Cerebellar nuclear complex (tissue), 1 donor: ENCODE results near the gene NAB1.
A peak's percentile ranks its signal among the peaks of the same experiment; 100 is the strongest.

ENCODE experiments used
- DNase-seq, 2 experiments: peaks; one replicate each; lab custom pipeline; 2025; lab: John Stamatoyannopoulos, UW

The NAB1 gene

DNA sequence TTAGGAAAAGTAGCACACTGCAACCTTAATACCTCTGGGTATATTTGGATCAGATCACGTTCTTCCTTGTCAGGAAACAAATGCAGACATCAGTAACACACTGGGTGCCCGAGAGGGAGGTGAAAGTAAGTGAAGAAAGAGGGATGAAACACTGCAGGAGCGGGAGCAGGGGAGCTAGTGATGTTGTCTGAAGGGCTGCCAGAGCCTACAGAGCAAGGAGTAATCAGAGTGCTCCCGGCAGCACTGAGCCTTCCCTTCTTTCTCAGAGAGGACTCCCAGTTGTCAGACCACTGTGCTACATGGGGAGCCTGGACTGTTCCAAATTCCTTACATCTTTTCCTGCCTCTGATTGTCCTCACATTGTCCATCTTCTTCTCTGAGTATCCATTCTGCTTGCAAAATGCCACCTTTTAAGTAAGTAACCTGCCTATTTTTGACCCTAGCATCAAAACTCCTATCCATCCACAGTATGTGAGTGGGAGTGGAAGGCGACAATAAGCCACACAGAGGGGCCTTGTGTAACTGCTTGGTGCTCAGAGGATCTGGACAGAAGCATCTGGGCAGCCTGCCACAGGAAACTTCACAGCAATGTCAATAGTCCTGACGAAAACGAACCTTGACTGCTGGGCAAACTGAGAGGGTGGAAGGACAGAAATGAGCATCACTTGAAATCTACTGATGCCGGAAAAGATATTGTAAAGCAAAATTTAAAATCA is 10.8 kb upstream of the NAB1 start:
- no peak for DNase-seq

DNA sequence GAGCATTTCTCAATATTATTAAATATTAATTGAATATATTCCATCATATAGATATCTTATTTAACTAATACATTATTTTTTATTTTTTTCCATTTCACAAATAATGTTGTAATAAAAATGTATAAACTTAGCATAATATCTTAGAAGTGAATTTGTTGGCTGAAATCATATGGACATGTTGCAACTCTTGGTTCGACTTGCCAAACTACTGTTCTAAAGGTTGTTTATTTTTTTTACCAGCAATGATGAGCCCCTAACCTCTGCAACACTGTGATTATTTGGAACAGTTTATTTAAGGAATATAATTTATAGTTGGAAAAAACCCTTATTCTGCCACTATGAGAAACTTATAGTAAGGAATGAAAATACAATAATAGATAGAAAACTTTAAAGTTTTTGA is 8.8 kb upstream of the NAB1 start:
- DNase-seq, result no peak

DNA sequence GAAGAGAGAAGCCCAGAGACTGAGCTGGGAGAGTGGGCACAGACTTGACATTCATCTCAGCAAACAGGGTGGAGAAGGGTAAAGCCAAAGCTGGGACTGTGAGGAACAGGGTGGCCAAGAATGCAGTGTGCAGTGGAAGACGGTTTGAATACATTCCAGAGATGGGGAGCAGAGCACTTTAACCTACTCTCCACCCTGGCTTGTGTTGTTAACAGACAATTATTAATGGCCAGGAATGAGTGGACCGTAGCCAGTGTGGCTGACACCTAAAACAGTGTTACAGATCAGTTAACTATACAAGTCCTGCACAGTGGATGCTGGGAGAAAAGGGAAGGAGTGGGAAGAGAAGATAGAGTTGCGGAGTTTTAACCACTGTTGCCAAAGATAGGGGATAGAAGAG is 7.4 kb upstream of the NAB1 start:
- DNase-seq, result no peak

DNA sequence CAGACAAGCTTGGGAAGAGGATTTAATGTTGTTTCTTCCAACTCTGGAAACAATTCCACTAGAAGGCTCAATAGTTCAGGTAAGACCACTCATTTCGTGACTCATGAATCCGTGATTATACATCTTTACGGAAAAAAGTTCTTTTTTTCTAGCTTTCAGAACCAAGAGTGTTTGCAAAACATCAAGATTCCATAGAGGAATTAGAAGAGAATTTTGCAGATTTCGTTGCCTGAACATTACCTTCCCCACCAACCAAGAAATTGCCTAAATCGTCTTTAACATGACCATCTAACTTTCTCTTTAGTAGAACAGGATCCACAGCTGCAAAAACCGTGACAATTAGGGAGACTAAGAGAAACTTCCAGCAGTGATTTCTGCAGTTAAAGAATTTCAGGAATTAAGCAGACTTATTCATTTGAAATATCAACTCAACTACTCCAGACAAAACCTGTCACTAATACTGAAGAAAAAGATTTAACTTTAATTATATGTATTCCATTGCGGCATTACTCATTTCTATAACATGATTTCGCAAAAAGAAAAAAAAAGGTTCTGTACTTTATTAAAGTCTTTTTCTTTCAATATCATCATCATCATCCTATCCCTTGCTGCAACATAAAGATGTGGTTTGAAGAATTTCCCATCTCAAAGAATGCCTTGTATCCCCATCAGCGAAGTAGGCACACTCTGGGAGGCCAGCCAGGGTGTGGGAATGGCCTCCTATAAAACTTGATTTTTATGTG is 1.9 kb upstream of the NAB1 start:
- no peak for DNase-seq

DNA sequence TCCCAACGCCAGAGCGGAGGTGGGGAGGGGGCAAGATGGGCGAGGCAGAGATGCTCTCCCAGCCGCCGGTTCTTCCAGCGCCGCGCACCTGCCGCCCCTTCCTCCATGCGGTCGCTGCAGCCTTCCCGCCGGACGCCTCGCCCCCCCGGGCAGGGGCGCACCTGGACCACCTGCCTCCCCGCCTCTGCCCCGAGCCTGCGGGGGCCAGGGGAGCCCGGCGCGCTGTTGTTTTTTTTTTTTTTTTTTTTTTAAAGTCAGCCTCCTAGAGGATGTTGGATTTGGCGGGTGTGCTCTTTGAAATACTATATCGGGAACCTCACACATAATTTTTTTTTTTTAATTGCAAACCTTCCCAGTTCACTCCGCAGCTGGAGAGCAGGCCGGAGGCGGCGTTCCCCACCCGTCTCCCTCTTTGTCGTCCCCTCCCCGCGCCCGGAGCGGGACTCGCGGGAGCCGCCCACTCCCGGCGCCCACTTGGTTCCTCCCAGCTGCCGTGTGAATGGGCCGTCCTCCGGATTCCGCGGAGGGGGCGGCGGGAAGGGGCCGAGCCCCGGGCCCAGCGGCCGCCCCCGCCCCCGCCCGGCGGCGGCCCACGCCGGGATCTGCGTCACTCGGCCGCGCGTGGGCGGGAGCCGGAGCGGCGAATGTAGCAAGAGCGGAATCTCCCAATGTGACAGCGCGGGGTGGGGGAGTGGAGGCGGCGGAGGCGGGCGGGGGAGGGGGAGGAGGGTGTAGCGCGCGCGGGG is 421 bp upstream of the NAB1 start:
- DNase-seq, result no peak

DNA sequence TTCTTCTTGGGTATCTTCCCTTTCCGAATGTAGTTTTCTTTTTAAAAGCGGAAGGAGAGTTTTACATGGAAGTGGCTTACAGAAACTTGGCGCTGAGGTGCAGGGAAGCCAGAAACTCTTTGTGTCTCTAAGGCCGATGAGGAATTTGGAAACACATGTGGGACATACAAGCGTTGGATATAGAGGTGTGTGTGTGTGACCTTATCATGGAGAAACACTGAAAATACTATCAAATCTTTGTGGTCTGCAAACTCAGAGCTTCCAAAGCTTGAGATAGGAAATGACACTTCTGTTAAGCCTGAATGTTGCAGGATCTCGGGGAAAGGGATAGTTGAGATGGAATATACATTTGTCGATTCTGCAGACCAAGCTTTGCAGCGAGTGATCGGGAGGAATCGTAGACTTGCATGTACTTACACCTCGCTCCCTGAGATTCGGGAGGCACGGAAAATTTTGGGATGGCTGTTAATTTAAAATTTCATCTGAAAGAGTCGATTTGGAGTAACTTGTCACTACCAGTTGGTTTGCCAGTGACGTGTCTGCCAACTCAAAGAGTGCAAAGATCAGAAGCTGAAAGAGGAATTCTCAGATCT is 1.0 kb downstream of the NAB1 start:
- DNase-seq, result no peak

DNA sequence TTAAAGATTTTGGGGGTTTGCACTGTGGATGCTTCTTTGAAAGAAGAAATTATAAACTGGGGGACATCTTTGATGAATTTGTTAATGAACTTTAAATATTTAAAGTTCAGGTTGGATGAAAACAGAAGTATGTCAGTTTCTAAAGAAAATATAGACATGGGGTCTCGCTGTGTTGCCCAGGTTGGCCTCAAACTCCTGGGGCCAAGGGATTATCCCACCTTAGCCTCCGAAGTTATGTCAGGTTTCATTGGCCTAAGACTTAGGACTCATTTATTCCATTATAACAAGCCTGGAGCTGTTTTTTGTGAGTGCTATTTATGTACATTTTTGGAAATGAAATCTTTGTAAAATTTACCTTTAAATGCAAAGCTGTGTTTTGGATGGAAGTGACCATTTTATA is 2.5 kb downstream of the NAB1 start:
- DNase-seq, result no peak

DNA sequence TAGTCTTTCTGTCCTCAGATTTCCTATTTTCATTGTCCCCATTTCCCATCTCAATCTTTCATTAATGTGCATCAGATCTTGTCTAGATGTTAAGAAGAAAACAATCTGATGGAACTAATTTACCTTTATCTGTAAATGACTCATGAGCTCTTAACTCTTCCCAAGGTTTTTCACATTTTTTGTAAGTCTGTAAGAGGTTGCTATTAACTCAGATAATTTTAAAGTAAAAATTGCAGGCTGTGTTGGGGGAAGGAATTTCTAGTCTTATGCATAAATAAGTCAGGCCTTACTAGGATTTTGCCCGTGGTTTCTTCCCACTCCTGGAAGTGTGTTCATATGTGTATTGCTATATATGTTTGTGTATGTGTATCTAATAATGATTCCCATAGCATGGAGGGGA is 4.3 kb downstream of the NAB1 start:
- no peak for DNase-seq

DNA sequence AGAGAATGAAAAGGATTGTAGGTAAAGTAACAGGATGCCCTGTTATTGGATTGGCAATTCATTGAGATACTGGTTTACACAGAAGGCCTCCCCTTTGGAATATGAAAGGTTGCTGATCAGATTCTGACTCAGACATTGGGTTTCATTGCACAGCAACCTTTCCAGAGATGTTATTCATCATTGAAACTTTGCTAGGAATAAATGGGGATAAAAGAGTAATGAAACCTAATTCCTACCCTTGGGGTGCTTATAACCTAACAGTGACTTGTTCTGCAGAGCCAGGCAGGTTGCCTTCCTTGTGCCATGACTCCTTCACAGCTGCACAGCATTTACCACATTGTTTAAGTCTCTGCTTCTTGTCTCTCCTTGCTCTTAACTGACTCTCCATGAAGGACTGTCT is 5.0 kb downstream of the NAB1 start:
- no peak for DNase-seq

DNA sequence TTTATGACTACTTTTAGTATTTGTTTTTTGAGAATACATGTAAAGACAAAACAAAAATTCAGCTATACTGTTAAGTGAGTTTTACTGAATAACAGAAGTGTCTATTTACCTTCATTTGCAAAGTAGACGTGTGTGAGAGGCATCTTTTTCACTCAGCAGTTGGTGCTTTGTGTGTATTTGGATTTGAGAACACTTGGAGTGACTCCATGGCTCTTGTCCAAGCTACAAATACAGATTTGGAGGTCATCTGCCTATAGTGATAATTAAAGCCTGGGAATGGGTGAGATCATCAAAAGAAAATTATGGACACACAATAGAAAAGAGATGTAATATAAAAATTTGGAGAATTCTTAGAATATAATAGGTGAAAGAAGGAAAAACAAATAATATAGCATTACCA is 6.2 kb downstream of the NAB1 start:
- peak; percentile 26 to 83 for DNase-seq

DNA sequence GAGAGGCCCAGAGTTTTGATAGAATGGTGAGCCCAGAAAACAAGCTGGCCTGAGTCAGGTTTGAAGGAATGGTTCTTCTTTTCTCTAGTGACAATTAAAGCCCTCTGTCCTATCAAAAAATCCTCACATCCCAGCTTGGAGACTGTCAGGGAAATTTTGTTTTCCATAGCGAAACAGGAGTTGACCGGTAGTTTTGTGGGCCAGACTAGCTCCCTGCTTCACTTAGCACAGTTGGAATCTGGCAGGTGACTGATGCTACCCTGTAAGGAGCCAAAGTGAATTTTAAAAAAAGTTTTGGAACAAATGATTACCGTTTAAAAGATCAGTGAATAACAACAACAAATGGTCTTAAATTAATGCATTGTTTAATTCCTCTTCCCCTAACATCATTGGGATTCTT is 6.7 kb downstream of the NAB1 start:
- DNase-seq, result peak; percentile 73 to 75

DNA sequence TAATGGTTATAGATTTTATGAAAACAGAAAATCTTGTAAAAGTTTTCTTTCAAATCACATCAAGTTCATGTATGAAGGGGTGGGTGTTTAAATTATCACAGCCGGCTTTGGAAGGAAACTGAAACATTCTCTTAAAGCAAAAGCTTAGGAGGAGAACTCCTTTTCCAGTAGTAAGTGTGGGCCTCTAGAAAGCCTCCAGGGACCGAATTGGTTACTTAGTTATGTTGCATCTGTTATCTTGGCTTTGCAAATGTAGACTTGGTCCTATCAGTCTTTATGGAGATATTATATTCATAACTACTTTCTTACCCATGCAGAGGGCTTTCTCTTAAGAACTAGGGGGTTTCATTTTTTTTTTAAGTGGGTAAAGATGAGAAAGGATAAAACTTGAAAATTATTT is 7.4 kb downstream of the NAB1 start:
- DNase-seq, result no peak

DNA sequence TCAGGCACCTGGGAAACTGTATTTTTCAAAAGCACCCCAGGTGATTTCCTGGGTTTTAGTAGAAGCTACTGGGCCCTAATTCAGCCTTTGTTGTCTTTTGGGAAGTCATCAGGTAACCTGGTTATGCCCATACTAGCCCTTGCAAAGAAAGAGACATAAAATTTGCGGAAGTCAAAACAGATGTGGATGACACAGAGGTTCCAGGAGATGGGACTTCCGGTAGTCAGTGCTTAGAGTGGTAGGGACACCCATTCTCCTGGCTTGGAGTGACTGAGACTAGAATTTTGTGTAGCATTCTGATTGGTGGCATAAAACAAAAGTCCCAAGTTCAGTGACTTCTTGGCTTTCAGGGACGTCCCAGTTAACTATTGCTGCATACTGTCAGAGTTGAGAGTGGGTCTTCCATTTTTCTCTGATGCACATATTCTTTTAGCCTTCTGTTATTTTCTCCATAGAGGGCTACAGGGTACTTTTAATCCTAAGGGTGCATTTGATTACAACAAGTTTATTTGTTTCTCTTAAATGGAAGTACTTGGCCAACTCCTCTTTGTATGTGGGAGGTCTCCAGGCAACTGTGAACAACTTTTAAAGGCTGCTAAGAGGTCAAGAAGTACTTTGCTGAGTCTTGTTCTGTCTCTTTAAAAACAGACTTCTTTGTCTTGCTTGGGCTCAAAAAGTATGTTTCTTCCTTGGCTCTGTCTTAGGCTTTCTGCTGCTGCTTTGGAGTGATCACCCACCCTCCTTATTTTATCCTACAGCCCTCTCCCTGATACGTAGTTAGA is 8.8 kb downstream of the NAB1 start:
- no peak for DNase-seq

DNA sequence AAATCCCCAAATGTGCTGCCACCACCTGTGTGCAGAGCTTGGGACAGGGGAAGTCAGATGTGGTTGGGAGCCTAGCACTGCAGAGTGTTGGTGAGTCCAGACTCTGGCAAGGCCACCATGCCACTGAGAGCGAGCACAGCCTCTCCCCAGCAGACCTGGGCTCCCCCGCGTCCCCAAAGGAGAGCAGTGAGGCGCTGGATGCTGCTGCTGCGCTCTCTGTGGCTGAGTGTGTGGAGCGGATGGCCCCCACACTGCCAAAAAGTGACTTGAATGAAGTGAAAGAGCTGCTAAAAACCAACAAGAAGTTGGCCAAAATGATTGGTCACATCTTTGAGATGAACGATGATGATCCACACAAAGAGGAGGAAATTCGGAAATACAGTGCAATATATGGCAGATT is 10.7 kb downstream of the NAB1 start:
- no peak for DNase-seq

DNA sequence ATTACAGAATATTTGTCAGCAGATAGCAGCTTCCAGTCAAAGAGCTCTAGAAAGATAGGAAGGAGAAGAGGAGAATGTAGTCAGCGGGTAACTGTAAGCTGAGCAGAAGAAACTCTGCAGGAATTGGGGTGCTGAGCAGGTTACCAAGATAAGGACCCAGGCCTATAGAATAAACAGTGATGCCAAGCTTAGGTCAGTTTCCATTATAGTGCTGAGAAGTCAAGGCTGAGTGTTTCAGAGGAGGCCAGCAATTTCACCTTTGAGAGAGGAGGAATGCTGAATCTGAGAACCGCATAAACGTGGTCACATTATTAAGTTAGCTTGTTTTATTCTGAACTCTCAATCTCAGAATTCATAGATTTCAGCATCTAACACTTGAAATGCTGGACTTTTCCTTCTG is 13.9 kb downstream of the NAB1 start:
- DNase-seq, result no peak

DNA sequence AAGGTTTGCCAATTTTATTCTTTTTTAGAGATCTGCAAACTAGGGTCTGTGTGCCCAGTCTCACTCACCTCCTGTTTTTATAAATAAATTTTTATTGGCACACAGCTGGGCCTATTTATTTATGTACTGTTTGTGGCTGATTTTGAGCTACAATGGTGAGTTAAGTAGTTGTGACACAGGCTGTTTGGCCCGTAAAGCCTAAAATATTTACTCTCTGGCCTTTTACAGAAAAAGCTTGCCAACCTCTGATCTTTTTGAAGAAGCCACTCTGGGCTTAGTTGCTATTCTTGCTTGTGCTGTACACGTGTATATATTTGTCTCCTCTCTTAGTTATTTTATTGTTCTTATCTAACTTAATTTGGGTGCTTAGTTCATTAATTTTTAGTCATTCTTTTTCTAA is 14.5 kb downstream of the NAB1 start:
- DNase-seq, result no peak

DNA sequence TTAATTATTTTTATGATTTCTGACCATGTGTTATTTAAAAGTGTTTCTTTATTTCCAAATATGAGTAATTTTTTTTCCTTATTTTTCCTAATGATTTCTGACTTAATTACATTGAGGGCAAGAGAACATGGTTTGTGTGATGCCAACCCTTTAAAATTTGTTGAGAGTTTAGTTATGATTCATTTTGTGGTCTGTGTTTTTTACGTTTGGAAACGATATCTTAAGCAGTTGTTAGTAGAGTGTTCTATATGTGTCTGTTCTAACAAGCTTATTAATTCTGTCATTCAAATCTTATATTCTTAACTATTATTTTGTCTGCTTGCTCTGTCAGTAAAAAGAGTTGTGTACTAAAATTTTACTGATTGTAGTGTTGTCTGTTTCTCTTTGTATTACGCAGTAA is 15.0 kb downstream of the NAB1 start:
- DNase-seq, result no peak

DNA sequence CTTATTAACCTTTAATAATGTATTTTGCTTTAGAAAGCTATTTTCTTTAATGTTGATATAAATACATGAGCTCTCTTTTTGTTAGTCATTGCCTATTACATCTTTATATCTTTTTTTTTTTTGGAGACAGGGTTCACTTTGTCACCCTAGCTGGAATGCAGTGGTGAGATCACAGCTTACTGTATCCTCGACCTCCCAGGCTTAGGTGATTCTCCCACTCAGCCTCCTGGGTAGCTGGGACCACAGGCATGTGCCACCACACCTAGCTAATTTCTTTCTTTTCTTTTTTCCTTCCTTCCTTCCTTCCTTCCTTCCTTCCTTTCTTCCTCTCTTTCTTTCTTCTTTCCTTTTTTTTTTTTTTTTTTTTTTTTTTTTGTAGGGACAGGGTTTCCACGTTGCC is 15.4 kb downstream of the NAB1 start:
- DNase-seq, result no peak

DNA sequence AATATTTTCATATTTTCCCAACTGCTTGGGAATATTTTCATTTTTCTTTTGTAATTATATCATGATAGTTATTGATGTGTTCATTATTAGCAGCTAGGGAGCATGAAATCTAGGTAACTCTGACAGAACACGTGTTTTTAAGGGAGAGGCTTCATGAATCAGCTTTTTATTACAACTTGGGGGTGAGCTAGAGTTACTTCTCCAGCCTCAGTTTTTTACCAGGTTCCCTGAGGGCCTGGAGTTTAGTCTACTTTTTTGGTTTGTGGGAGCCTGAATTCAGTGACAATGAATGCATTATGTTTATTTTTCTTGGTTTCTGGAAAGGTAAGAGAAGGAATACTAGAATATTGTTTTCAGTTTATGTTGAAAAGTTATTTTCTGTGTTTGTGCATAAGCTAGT is 18.0 kb downstream of the NAB1 start:
- no peak for DNase-seq

DNA sequence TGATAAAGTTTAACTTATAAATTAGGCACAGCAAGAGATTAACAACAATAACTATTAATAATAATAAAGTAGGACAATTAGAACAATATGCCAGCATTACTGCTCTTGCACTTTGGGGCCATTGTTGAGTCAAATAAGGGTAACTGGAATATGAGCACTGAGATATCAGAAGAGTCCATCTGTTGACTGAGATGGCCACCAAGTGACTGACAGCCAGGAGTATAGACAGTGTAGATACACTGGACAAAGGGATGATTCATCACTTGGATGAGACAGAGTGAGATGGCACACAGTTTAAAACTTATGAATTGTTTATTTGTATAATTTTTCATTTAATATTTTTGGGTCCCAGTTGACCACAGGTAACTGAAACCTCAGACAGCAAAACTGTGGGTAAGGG is 20.0 kb downstream of the NAB1 start:
- DNase-seq, result no peak

DNA sequence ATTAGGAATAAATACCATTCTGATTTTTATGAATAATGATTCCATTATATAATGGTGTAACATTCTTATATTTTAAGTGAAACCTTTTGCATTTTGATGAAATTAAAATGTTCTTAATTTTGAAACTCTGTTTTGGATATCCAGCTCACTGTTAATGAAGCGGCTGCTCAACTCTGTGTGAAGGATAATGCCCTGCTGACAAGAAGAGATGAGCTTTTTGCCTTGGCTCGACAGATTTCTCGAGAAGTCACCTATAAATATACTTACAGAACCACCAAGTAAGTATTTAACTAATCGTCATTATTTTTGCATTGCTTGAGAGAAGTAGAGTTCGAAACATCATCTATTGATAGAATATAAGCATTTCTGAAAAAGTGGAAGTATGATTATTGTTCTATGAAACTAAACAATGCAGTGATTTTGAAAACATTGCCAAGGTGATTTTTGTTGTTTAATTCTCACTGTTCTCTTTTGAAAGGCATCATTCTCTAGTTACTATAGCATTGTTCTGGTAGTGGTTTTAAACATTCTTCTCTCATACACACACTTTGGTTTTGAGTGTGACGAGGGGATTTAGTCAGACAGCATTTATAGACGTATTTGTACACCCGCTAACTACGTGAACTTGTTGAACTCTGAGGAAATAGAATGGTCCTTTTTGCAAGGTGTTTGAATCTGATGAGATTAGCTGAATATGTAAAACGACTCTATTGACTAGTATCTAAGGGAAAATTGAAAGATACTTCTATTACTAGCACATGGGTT is 21.5 kb downstream of the NAB1 start:
- DNase-seq, result no peak
